Psoas muscle (tissue), 8 donors: ENCODE data around the gene DAND5. TPM values are rescaled to one million over a fixed set of nuclear protein-coding genes. Genes with fewer than 3 reads are reported as not detected.
"Not testable (repeated sequence)": the region's sequence is repeated elsewhere in the genome, so short reads cannot be mapped to it uniquely, and the experiment has no call there.

Experiments
- ATAC-seq, 4 donors: fragments of 200-7000 bp; cut with Tn5 transposase; one replicate each; pipeline ENCODE4 v1.9.1; 2020; ENCODE audit warnings: moderate library complexity in 3 of 4, mild to moderate bottlenecking in 2 of 4
- DNase-seq, 2 donors: peaks; one replicate each; pipeline ENCODE4 v3.0.0-alpha.2; 2020
- H3K27ac ChIP-seq: fragments of 200-600 bp; one replicate; pipeline ENCODE4 v1.8.0; 2022
- H3K27me3 ChIP-seq, 3 donors: fragments of 200-600 bp in 1 of 3; one replicate each; pipeline versions ENCODE4 v1.6.1 to v1.8.0; 2013 to 2022; ENCODE audit warnings: low read length in 2 of 3, mild to moderate bottlenecking in 2 of 3, moderate library complexity in 1 of 3; ENCODE audit not compliant: insufficient read depth in 3 of 3
- H3K36me3 ChIP-seq, 2 donors: fragments of 200-600 bp in 1 of 2; one replicate each; pipeline versions ENCODE4 v1.6.1 to v1.8.0; 2013 to 2022; ENCODE audit warnings: low read depth in 1 of 2, mild to moderate bottlenecking in 1 of 2, moderate library complexity in 1 of 2; ENCODE audit not compliant: insufficient read depth in 1 of 2
- H3K4me1 ChIP-seq: fragments of 200-600 bp; one replicate; pipeline ENCODE4 v1.8.0; 2022
- H3K4me3 ChIP-seq: fragments of 200-600 bp; one replicate; pipeline ENCODE4 v1.8.0; 2022; ENCODE audit warnings: mild to moderate bottlenecking
- H3K9me3 ChIP-seq: fragments of 200-600 bp; one replicate; pipeline ENCODE4 v1.8.0; 2022
- CTCF ChIP-seq: fragments of 200-600 bp; IDR thresholded peaks from one replicate; pipeline ENCODE4 v1.8.0; 2022; ENCODE audit warnings: antibody characterized with exemption
- WGBS, 3 donors: extraction: QIAGEN DNeasy Blood & Tissue Kit; methylation state at CpG; one replicate each; pipeline versions ENCODE4 v1.1.6 to v1.1.7; 2013; 5-methylcytosine and 5-hydroxymethylcytosine counted together
- intact Hi-C, 2 donors: fragments of 100-400 bp; cut with DNase I; formaldehyde crosslinking; loops; one replicate each; pipeline versions ENCODE4 v1.11.0 to v1.14.2; 2022
- polyA plus RNA-seq, 3 donors: library from polyadenylated mRNA; stranded (reverse); fragments of 200-250 nt; gene quantifications; one replicate each; pipeline ENCODE4 v1.2.3, GENCODE V29; 2013
- total RNA-seq, 4 donors: library from RNA; stranded (reverse); fragmentation: NEBNext Ultra II Directional in 2 of 4; extraction: Animal tissue kit (Norgen Biotek cat#: 25700) in 2 of 4; gene quantifications; one replicate each; pipeline versions ENCODE4 v1.2.1 to v1.2.4, GENCODE V29; 2021 to 2023
- donor health status: healthy with polysubstance abuse.
- donor health status: DM: no; HTN: no; CAD: no; lungs with moderate emphysema.
- donor health status: Bipolar disorder and iron deficiency.
- donor health status: healthy.
- donor health status: DM: yes; HTN: yes; CAD: no.
- donor health status: DM: no; HTN: no; CAD: no.
- donor health status: DM: no; HTN: no; CAD: no.
- donor health status: DM: yes; HTN: yes; CAD: no.

Gene DAND5
- total and polyA plus RNA-seq, 7 donors: 0.26 TPM; not detected in 6

- H3K4me3 ChIP-seq: peak overlapping the region; percentile 22
- WGBS, 3 donors: 85 to 90% (median 86%) methylated on average over 30 of the region's 30 CpGs
- peaks cover 64% of the 10 kb centered on the region for H3K4me1 ChIP-seq
- ATAC-seq (no peak), DNase-seq (no peak)
- H3K36me3 ChIP-seq: peaks cover 16 to 75% of the 10 kb centered on the region in 2 donors
- TF ChIP-seq CTCF: no peak
- intact Hi-C loops: no loop called here
- no peaks in the 10 kb centered on the region for H3K27me3 ChIP-seq
- H3K27ac ChIP-seq: peak overlapping the region; percentile 98
- no peaks in the 10 kb centered on the region for H3K9me3 ChIP-seq
These were observed 20.6 kb upstream of the DAND5 start for GRCh38 chr19:12948612-12949362.

- H3K9me3 ChIP-seq: no peaks in the 10 kb centered on the region
- 40 to 52% (median 49%) methylated on average over 16 of the region's 16 CpGs for WGBS, 3 donors
- no peaks in the 10 kb centered on the region for H3K27me3 ChIP-seq
- intact Hi-C loops: no loop called here
- TF ChIP-seq CTCF: no peak
- H3K36me3 ChIP-seq: peaks cover 20 to 75% of the 10 kb centered on the region in 2 donors
- H3K27ac ChIP-seq: peak overlapping the region; percentile 98
- peak overlapping the region; percentile 22 for H3K4me3 ChIP-seq
- peaks cover 72% of the 10 kb centered on the region for H3K4me1 ChIP-seq
- DNase-seq (peak; percentile 48 to 77), ATAC-seq (peak; percentile 16 to 39 (median 26))
These were observed 19.8 kb upstream of the DAND5 start for GRCh38 chr19:12949363-12950283.

GRCh38 chr19:12952050-12952449 is 17.3 kb upstream of the DAND5 start:
- 69 to 78% (median 71%) methylated on average over 6 of the region's 6 CpGs for WGBS, 3 donors
- not testable (repeated sequence) for DNase-seq

GRCh38 chr19:12952488-12953137 is 16.8 kb upstream of the DAND5 start:
- ATAC-seq (peak in 1 of 4 donors; percentile 3), DNase-seq (no peak)
- no peaks in the 10 kb centered on the region for H3K27me3 ChIP-seq
- H3K9me3 ChIP-seq: no peaks in the 10 kb centered on the region
- TF ChIP-seq CTCF: no peak
- H3K4me1 ChIP-seq: peaks cover 71% of the 10 kb centered on the region
- 24 to 34% (median 30%) methylated on average over 12 of the region's 12 CpGs for WGBS, 3 donors
- peaks cover 21 to 71% of the 10 kb centered on the region in 2 donors for H3K36me3 ChIP-seq
- intact Hi-C loops: no loop called here
- H3K4me3 ChIP-seq: no peak overlapping the region
- peak overlapping the region; percentile 98 for H3K27ac ChIP-seq

More at GRCh38 chr19:12952050-12952449, 17.3 kb upstream of the DAND5 start:
- ATAC-seq, H3K9me3 ChIP-seq, H3K4me3 ChIP-seq, intact Hi-C loops, H3K27me3 ChIP-seq: not testable (repeated sequence)
- Histone ChIP-seq H3K36me3 (peaks cover 21 to 74% of the 10 kb centered on the region in 2 donors), H3K27ac (peak overlapping the region; percentile 98), H3K4me1 (peaks cover 77% of the 10 kb centered on the region)
